ENCODE measurements around the gene ZNF418. TPM values are rescaled to one million over a fixed set of nuclear protein-coding genes. Genes with fewer than 3 reads are reported as not detected.

The ZNF418 gene
- total and polyA plus RNA-seq, 2 of the 13 experiments (the other 11 are each of a cell fraction or from before 2014, with no cell fraction given): 0.07 to 0.27 TPM

GRCh38 chr19:57947419-57948134, 12.4 kb upstream of the ZNF418 start, which contains the start of gene ZNF256 (continued):
- TF ChIP-seq HMG20B (CRISPR knock-in tag; conservative IDR thresholded peaks at IDR 0.05): no peak
- peak; percentile 93 for TF ChIP-seq CBX1 (IDR thresholded peaks at IDR 0.05; ENCODE audit: low read depth)
- no peak for TF ChIP-seq CCDC6 (CRISPR knock-in tag; IDR thresholded peaks at IDR 0.05)
- TF ChIP-seq PHF21A (CRISPR knock-in tag; IDR thresholded peaks at IDR 0.05): peak; percentile 61; the same call in 1 of the 2 replicates
- no peak for TF ChIP-seq FIP1L1 (IDR thresholded peaks at IDR 0.05; ENCODE audit: borderline replicate concordance, insufficient read depth, low read depth, low read length)
- TF ChIP-seq ZBTB1 (CRISPR knock-in tag; IDR thresholded peaks at IDR 0.05; ENCODE audit: borderline replicate concordance): no peak
- 0 out of 2 replicates have a peak, but pooled peaks have one; percentile 56 for TF ChIP-seq ZNF343 (CRISPR knock-in tag; IDR thresholded peaks at IDR 0.05)
- peak; percentile 60; the same call in 1 of the 2 replicates for TF ChIP-seq ZNF772 (CRISPR knock-in tag; IDR thresholded peaks at IDR 0.05)
- no peak for TF ChIP-seq ZXDC (CRISPR knock-in tag; IDR thresholded peaks at IDR 0.05)
- TF ChIP-seq ATF7-NPFF (CRISPR knock-in tag; IDR thresholded peaks at IDR 0.05; ENCODE audit: low read depth): 0 out of 2 replicates have a peak, but pooled peaks have one; percentile 17
- TF ChIP-seq ZSCAN12 (CRISPR knock-in tag; IDR thresholded peaks at IDR 0.05): no peak
- TF ChIP-seq BCL3 (CRISPR knock-in tag; IDR thresholded peaks at IDR 0.05): no peak
- no peak for TF ChIP-seq ZNF7 (CRISPR knock-in tag; IDR thresholded peaks at IDR 0.05)
- no peak for TF ChIP-seq ZNF652 (CRISPR knock-in tag; IDR thresholded peaks at IDR 0.05; ENCODE audit: borderline replicate concordance, low read depth)
- TF ChIP-seq NFATC3 (CRISPR knock-in tag; IDR thresholded peaks at IDR 0.05): no peak
- no peak for TF ChIP-seq RERE (CRISPR knock-in tag; IDR thresholded peaks at IDR 0.05; ENCODE audit: low read depth)
- no peak for TF ChIP-seq MTERF4 (CRISPR knock-in tag; IDR thresholded peaks at IDR 0.05)
- peak; percentile 65 for TF ChIP-seq ATF1 (CRISPR knock-in tag; IDR thresholded peaks at IDR 0.05)
- TF ChIP-seq CHD2 (IDR thresholded peaks at IDR 0.05; ENCODE audit: low read depth, low read length): no peak
- TF ChIP-seq FOXA1 (IDR thresholded peaks at IDR 0.05): no peak
- TF ChIP-seq FOXA1 (CRISPR knock-in tag; IDR thresholded peaks at IDR 0.05): no peak

Data from HepG2 (cell line).